ENCODE data around the gene TACC2. TPM values are rescaled to one million over a fixed set of nuclear protein-coding genes. Genes with fewer than 3 reads are reported as not detected.
A peak's percentile ranks its signal among the peaks of the same experiment; 100 is the strongest.

TACC2 gene
- total and polyA plus RNA-seq, 7 donors = 44.0 to 439 (median 313) TPM

DNA sequence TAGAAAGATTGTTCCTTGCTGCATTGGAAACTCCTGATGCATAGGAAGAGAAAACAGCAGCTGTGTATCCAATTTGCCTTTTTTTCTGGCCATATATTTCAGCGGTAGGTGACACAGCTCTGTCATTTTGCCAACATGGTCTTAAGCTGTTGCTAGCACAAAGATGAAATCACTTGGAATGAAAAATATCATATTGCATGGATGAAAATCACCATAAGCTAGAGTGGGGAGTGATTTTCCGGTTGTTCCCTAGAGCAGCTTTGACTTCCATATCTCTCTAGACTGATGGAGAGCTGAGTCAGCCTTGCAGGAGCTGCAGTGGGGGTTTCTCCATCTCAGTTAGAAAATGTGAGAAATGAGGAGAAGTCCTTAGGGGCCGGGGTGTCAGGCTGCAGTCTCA lies 243.8 kb downstream of the TACC2 start:
- peaks cover 31% of the 10 kb centered on the region for H3K4me1 ChIP-seq
- H3K27ac ChIP-seq = peak overlapping the region; percentile 82
- ATAC-seq (peak in 1 of 4 donors; percentile 32), DNase-seq (no peak)
- intact Hi-C loops (cut with DNase I) = loop anchor here in 1 of 2 donors (5.0 kb wide), 1 partner anchor 90 kb away; no protein-coding TSS in a partner anchor
- peaks cover 6 to 68% of the 10 kb centered on the region in 2 donors for H3K36me3 ChIP-seq (ENCODE audit: insufficient read depth in 1 of 2, low read depth in 1 of 2)
- no peak overlapping the region for H3K4me3 ChIP-seq
- TF ChIP-seq, protein P1, sequence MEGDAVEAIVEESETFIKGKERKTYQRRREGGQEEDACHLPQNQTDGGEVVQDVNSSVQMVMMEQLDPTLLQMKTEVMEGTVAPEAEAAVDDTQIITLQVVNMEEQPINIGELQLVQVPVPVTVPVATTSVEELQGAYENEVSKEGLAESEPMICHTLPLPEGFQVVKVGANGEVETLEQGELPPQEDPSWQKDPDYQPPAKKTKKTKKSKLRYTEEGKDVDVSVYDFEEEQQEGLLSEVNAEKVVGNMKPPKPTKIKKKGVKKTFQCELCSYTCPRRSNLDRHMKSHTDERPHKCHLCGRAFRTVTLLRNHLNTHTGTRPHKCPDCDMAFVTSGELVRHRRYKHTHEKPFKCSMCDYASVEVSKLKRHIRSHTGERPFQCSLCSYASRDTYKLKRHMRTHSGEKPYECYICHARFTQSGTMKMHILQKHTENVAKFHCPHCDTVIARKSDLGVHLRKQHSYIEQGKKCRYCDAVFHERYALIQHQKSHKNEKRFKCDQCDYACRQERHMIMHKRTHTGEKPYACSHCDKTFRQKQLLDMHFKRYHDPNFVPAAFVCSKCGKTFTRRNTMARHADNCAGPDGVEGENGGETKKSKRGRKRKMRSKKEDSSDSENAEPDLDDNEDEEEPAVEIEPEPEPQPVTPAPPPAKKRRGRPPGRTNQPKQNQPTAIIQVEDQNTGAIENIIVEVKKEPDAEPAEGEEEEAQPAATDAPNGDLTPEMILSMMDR (IDR thresholded peaks at IDR 0.05) = no peak
- H3K27me3 ChIP-seq (ENCODE audit: insufficient read depth in 3 of 3, low read length in 2 of 3) = no peaks in the 10 kb centered on the region
- WGBS, 3 donors = 36 to 51% (median 39%) methylated on average over 3 of the region's 3 CpGs
- no peaks in the 10 kb centered on the region for H3K9me3 ChIP-seq

- intact Hi-C loops (cut with DNase I) = loop anchor here in 1 of 2 donors (5.0 kb wide), 1 partner anchor 92 kb away; no protein-coding TSS in a partner anchor
- DNase-seq (peak; percentile 82 to 86), ATAC-seq (peak; percentile 81 to 90 (median 86))
Observed at GRCh38 chr10:122233857-122234348, 244.9 kb downstream of the TACC2 start.

GRCh38 chr10:122234416-122234815 lies 245.5 kb downstream of the TACC2 start:
- Histone ChIP-seq H3K9me3 (no peaks in the 10 kb centered on the region), H3K4me3 (no peak overlapping the region), H3K27ac (peak overlapping the region; percentile 82), H3K36me3 (ENCODE audit: insufficient read depth in 1 of 2, low read depth in 1 of 2) (peaks cover 3 to 68% of the 10 kb centered on the region in 2 donors), H3K27me3 (ENCODE audit: insufficient read depth in 3 of 3, low read length in 2 of 3) (no peaks in the 10 kb centered on the region), H3K4me1 (peaks cover 31% of the 10 kb centered on the region)
- intact Hi-C loops (cut with DNase I) = loop anchor here in 1 of 2 donors (5.0 kb wide), 1 partner anchor 92 kb away; no protein-coding TSS in a partner anchor
- 25 to 31% (median 30%) methylated on average over 2 of the region's 2 CpGs for WGBS, 3 donors
- peak; percentile 66 to 76 (median 71) for ATAC-seq
- TF ChIP-seq, protein P1 (IDR thresholded peaks at IDR 0.05) = no peak
- no peak for DNase-seq

More at GRCh38 chr10:122233857-122234348, 244.9 kb downstream of the TACC2 start:
- TF ChIP-seq, protein P1 (IDR thresholded peaks at IDR 0.05) = no peak
- H3K9me3 ChIP-seq = no peaks in the 10 kb centered on the region
- H3K27ac ChIP-seq = peak overlapping the region; percentile 82
- no peaks in the 10 kb centered on the region for H3K27me3 ChIP-seq (ENCODE audit: insufficient read depth in 3 of 3, low read length in 2 of 3)
- no peak overlapping the region for H3K4me3 ChIP-seq
- peaks cover 6 to 68% of the 10 kb centered on the region in 2 donors for H3K36me3 ChIP-seq (ENCODE audit: insufficient read depth in 1 of 2, low read depth in 1 of 2)
- 37 to 41% (median 40%) methylated on average over 10 to 11 of the region's 11 CpGs for WGBS, 3 donors
- peaks cover 31% of the 10 kb centered on the region for H3K4me1 ChIP-seq

- no peak overlapping the region for H3K4me3 ChIP-seq
- TF ChIP-seq, protein P1 (IDR thresholded peaks at IDR 0.05) = no peak
- no peaks in the 10 kb centered on the region for H3K27me3 ChIP-seq (ENCODE audit: insufficient read depth in 3 of 3, low read length in 2 of 3)
- H3K36me3 ChIP-seq (ENCODE audit: insufficient read depth in 1 of 2, low read depth in 1 of 2) = peaks cover 6 to 68% of the 10 kb centered on the region in 2 donors
- ATAC-seq (no peak), DNase-seq (no peak)
- peaks cover 28% of the 10 kb centered on the region for H3K4me1 ChIP-seq
- 90 to 95% (median 93%) methylated on average over 5 of the region's 5 CpGs for WGBS, 3 donors
- H3K27ac ChIP-seq = no peak overlapping the region
- intact Hi-C loops (cut with DNase I) = no loop called here
- no peaks in the 10 kb centered on the region for H3K9me3 ChIP-seq
Observed at GRCh38 chr10:122236690-122237306, 247.8 kb downstream of the TACC2 start.

All from psoas muscle (tissue), 8 donors.